Peyer's patch (tissue), 4 donors: ENCODE results near the gene NDUFAF5.
"Not testable (repeated sequence)": the region's sequence is repeated elsewhere in the genome, so short reads cannot be mapped to it uniquely, and the experiment has no call there.

Source experiments
- POLR2A ChIP-seq, 2 donors: fragments of 450-650 bp; IDR thresholded peaks; one replicate each; pipeline ENCODE4 v1.5.1; 2017; ENCODE audit warnings: antibody characterized with exemption in 2 of 2, mild to moderate bottlenecking in 2 of 2, moderate library complexity in 2 of 2
- TF ChIP-seq, protein P1 (sequence below), 6 experiments: fragments of 450-650 bp in 4 of 6; fragments of 200-600 bp in 2 of 6; sonication (generic) in 1 of 6; IDR thresholded peaks; one replicate each; pipeline ENCODE4 v1.5.1; 2017 to 2019; ENCODE audit warnings: antibody characterized with exemption in 6 of 6, mild to moderate bottlenecking in 3 of 6, moderate library complexity in 1 of 6

DNA sequence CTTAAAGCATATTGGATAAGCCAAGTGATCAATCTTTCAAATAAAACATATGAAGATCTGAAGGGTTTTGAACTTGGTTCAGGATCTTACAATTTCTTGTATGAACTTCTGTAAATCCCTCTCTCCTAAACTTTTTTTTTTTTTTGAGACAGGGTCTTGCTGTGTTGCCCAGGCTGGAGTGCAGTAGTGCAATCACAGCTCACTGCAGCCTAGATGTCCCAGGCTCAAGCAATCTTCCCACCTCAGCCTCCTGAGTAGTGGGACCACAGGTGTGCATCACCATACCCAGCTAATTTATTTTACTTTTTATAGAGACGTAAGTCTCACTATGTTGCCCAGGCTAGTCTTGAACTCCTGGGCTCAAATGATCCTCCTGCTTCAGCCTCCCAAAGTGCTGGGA, 46.6 kb upstream of the NDUFAF5 start:
- TF ChIP-seq, protein P1, sequence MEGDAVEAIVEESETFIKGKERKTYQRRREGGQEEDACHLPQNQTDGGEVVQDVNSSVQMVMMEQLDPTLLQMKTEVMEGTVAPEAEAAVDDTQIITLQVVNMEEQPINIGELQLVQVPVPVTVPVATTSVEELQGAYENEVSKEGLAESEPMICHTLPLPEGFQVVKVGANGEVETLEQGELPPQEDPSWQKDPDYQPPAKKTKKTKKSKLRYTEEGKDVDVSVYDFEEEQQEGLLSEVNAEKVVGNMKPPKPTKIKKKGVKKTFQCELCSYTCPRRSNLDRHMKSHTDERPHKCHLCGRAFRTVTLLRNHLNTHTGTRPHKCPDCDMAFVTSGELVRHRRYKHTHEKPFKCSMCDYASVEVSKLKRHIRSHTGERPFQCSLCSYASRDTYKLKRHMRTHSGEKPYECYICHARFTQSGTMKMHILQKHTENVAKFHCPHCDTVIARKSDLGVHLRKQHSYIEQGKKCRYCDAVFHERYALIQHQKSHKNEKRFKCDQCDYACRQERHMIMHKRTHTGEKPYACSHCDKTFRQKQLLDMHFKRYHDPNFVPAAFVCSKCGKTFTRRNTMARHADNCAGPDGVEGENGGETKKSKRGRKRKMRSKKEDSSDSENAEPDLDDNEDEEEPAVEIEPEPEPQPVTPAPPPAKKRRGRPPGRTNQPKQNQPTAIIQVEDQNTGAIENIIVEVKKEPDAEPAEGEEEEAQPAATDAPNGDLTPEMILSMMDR (IDR thresholded peaks at IDR 0.05), result not testable (repeated sequence)
- not testable (repeated sequence) for TF ChIP-seq POLR2A (IDR thresholded peaks at IDR 0.05)
